H7 (cell line): ENCODE results near the gene MDM1. TPM values are rescaled to one million over a fixed set of nuclear protein-coding genes. Genes with fewer than 3 reads are reported as not detected.

Experiments used
- DNase-seq: peaks from one replicate; pipeline ENCODE4 v3.0.0; 2012
- H3K27me3 ChIP-seq: 2 replicates; pipeline ENCODE4 v1.6.0; 2011; ENCODE audit warnings: mild to moderate bottlenecking, low read length; ENCODE audit not compliant: control insufficient read depth, insufficient read depth
- H3K36me3 ChIP-seq: replicated peaks from 2 replicates; pipeline ENCODE4 v1.5.1; 2011; ENCODE audit warnings: low read length; ENCODE audit not compliant: control insufficient read depth, insufficient read depth
- H3K4me3 ChIP-seq: 2 replicates; pipeline ENCODE4 v1.5.1; 2011; ENCODE audit warnings: low read depth, mild to moderate bottlenecking, control low read depth, low read length, moderate library complexity; ENCODE audit not compliant: insufficient read depth
- total RNA-seq: library from RNA; depleted of rRNA; stranded (reverse); fragments of >200 nt; shearing (Covaris generic); gene quantifications from 2 replicates; pipeline ENCODE4 v1.2.3, GENCODE V29; 2014

Gene MDM1
- total RNA-seq, 1 experiment from 2014 or later, result 7.6 TPM

DNA sequence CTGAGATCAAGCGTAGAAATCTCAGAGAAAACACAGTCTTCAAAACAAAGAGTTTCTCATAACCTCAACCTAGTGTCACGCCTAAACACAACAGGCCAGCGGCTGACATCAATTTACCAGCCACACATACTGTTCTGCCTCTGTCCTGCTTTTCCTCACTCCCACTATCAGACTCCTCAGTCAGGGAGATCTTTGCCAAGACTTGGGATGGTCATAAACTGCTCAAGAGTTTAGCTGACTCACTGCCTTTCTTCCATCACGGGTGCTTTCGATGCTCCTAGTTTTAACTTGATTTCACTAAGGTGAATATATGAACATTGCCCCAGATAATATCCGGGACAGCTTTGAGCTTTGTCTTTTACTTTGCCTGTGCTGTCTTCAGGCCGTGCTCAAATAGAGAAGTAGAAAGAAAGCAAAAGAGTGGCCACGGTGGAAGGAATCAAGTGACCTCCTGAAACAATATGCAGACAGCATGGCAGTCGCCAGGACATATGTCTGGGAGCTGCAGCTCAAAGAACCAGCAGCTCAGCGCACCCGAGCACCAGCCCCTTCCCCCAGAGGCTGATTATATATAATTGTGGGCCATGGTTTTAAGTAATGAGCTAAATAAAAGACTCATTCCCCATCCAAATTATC is 12.1 kb downstream of the MDM1 start:
- no peak overlapping the region for H3K4me3 ChIP-seq
- H3K36me3 ChIP-seq, result peaks cover 1% of the 10 kb centered on the region; the same call in 1 of the 2 replicates
- DNase-seq, result no peak
- H3K27me3 ChIP-seq, result no peaks in the 10 kb centered on the region

- no peak for DNase-seq
- H3K27me3 ChIP-seq, result no peaks in the 10 kb centered on the region
- peaks cover 4% of the 10 kb centered on the region for H3K36me3 ChIP-seq
- no peak overlapping the region for H3K4me3 ChIP-seq
Measured at GRCh38 chr12:68317047-68317667, 15.0 kb downstream of the MDM1 start.

- DNase-seq, result no peak
- Histone ChIP-seq H3K4me3 (no peak overlapping the region), H3K36me3 (peaks cover 4% of the 10 kb centered on the region), H3K27me3 (no peaks in the 10 kb centered on the region)
Measured at GRCh38 chr12:68310370-68310769, 21.8 kb downstream of the MDM1 start.

- Histone ChIP-seq H3K36me3 (peaks cover 1% of the 10 kb centered on the region; the same call in 1 of the 2 replicates), H3K4me3 (no peak overlapping the region), H3K27me3 (no peaks in the 10 kb centered on the region)
- no peak for DNase-seq
Measured at GRCh38 chr12:68306564-68306963, 25.6 kb downstream of the MDM1 start.

DNA sequence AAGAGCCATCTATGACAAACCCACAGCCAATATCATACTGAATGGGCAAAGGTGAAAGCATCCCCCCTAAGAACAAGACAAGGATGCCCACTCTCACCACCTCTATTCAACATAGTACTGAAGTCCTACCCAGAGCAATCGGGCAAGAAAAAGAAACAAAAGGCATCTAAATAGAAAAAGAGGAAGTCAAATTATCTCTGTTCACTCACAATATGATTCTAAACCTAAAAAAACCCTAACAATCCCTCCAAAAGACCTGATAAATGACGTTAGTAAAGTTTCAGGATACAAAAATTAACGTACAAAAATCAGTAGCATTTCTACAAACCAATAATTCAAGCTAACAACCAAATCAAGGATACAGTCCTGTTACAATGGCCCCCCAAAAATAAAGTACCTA is 26.9 kb downstream of the MDM1 start:
- no peak overlapping the region for H3K4me3 ChIP-seq
- no peaks in the 10 kb centered on the region for H3K36me3 ChIP-seq
- no peaks in the 10 kb centered on the region for H3K27me3 ChIP-seq
- no peak for DNase-seq

DNA sequence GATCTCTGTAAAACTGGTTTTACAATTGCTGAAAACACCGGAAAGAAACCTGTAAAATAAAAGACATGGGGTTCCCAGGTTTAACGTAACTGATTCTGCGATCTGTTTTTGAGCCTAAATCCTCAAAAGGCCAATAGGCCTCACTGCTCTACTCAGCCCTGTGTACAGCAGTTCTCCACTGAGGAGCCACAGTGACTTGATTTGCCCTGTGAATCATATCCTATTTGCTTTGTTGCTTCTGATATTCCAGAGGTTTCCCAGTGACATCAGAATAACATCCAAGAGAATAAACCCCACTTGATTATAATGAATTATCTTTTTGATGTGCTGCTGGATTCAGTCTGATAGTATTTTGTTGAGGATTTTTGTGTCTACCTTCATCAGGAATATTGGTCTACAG is 27.5 kb downstream of the MDM1 start:
- H3K36me3 ChIP-seq, result no peaks in the 10 kb centered on the region
- DNase-seq, result no peak
- H3K4me3 ChIP-seq, result no peak overlapping the region
- no peaks in the 10 kb centered on the region for H3K27me3 ChIP-seq

DNA sequence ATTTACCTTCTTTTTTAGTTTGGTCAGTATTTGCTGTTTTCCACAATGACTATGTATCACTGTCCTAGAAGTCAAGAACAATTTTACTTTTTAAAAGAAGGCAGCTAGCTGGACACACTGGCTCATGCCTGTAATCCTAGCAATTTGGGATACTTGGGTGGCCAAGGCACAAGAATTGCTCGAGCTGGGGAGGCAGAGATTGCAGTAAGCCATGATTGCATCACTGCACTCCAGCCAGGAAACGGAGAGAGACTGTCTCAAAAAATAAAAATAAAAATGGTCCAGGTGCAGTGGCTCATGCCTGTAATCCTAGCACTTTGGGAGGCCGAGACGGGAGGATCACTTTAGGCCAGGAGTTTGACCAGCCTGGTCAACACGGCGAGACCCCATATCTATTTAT is 28.3 kb downstream of the MDM1 start:
- no peak overlapping the region for H3K4me3 ChIP-seq
- H3K36me3 ChIP-seq, result no peaks in the 10 kb centered on the region
- DNase-seq, result no peak
- no peaks in the 10 kb centered on the region for H3K27me3 ChIP-seq

GRCh38 chr12:68297929-68298328 is 34.2 kb downstream of the MDM1 start:
- Histone ChIP-seq H3K4me3 (no peak overlapping the region), H3K36me3 (no peaks in the 10 kb centered on the region), H3K27me3 (no peaks in the 10 kb centered on the region)
- no peak for DNase-seq

DNA sequence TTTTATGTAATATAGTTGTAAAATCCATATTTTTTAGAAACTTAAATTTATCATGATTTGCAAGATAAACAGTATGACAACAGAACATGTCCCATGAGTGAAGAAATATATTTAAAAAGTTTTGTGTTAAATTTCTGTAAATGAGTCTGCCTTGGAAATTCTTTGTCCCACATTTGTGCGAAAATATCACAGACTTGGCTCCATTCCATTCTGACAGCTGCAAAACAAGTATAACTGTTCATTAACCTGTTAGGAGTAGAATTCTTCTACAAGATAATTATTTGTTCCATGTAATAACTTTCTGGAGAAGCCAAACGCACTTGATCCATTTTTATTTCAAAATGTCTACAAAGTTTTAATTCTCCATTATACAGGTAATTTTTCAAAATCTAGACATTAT is 37.9 kb downstream of the MDM1 start:
- DNase-seq, result no peak
- H3K4me3 ChIP-seq, result no peak overlapping the region
- H3K36me3 ChIP-seq, result no peaks in the 10 kb centered on the region
- no peaks in the 10 kb centered on the region for H3K27me3 ChIP-seq

- no peaks in the 10 kb centered on the region for H3K36me3 ChIP-seq
- DNase-seq, result no peak
- H3K27me3 ChIP-seq, result no peaks in the 10 kb centered on the region
- H3K4me3 ChIP-seq, result no peak overlapping the region
Measured at GRCh38 chr12:68293347-68293746, 38.8 kb downstream of the MDM1 start.

DNA sequence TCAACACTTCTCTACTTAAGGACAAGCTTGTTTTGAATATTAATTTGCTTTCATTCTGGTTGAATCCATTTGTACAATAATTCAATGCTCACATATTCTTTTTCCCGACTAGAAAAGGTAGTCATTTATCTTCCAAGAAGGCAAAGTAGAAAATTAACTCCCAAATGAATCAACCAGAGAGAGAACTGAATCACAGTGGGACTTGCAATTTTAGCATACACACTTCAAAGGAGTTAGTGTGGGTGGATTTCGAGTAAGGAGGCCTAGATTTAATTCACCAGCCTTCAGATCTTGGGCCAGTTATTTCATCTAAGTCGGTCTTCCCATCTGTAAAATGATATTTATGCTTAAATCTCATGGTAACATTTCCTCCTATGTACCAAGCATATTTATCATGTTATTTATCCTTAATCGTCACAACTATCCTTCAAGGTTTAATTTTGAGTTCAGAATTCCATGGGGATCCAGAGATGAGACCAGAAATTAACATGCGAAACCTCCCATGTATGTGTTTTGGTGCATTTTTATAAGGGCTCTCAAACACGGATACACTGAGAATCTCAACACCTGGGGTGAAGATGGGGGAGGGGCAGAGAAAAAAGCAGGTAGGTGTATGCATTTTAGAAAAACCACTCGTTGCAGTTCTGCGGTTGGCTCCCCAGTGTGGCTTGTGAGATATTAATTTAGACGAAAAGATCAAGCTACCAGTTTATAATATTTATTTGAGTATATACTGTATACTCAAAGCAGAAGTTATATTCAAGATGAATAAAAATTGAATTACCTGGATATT is 39.8 kb downstream of the MDM1 start:
- DNase-seq, result no peak
- H3K27me3 ChIP-seq, result no peaks in the 10 kb centered on the region
- no peaks in the 10 kb centered on the region for H3K36me3 ChIP-seq

DNA sequence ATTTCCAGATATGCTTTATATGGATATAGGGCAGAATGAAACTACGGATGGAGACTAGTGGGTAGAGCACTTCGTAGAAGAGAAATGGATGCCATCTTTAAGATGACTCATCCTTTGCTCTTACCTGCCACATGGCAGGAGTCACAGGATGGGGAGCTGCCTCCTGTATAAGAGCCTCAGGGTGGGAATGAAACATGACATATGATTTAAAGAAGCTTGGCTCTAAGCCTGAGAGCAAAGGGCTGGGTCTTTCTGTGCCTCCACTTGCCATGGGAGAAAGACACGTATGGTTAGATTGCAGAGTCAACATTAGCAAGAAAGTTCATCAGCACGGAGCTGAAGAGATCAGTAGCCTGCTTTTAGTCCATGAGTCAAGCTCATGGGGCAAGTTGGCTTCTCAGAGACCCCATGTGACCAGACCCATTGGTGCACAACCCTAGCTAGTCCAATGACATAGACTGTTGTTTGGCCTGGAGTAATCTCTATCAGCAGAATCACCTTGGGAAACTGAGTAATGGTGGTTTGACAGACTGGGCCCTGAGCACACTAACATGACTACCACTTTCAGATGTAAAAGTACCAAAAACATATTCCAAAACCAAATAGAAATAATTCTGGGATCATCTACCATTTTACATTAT is 40.6 kb downstream of the MDM1 start:
- no peak overlapping the region for H3K4me3 ChIP-seq
- H3K27me3 ChIP-seq, result no peaks in the 10 kb centered on the region
- no peaks in the 10 kb centered on the region for H3K36me3 ChIP-seq
- no peak for DNase-seq

More for the DNA sequence above, 39.8 kb downstream of the MDM1 start:
- no peak overlapping the region for H3K4me3 ChIP-seq

DNA sequence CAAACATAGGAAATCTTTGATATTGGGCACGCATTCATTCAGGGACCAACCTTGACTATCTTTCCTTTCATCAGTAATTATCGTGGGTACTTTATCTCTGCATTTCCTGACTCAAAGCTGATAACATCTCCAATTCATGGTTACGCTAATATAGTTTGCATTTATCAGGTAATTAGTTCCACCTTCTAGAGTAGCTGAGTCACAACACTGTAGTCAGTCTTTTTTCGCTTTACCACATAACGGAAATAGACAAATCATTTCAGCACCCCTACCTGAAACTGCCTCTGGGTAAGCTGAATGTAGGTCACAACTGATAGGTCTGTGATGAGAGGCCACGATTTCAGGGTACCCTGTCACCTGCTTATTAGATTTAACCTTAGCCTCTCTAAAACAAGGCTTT is 42.0 kb downstream of the MDM1 start:
- DNase-seq, result no peak
- H3K27me3 ChIP-seq, result no peaks in the 10 kb centered on the region
- H3K36me3 ChIP-seq, result no peaks in the 10 kb centered on the region
- no peak overlapping the region for H3K4me3 ChIP-seq

DNA sequence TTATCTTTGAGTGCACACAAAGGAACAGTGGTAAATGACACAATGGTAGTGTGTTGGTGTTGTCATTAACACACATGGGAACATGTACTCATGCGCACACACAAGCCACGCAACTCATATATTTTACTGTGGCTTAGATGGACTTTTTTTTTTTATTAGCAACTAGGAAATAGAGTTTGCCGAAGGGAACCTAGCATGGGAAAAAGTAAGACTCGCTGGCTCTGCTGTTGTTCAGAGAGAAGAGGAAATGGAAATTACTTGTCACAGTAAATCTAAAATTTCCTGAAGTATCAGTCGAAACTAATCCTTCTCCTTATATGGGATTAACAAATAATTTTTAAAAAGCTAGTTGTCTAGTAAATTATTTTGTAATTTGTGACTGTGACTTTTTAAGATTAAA is 45.1 kb downstream of the MDM1 start:
- Histone ChIP-seq H3K27me3 (no peaks in the 10 kb centered on the region), H3K36me3 (no peaks in the 10 kb centered on the region), H3K4me3 (no peak overlapping the region)
- DNase-seq, result no peak

- Histone ChIP-seq H3K36me3 (no peaks in the 10 kb centered on the region), H3K27me3 (no peaks in the 10 kb centered on the region), H3K4me3 (no peak overlapping the region)
- no peak for DNase-seq
Measured at GRCh38 chr12:68286396-68286795, 45.8 kb downstream of the MDM1 start.
